ENCODE measurements around the gene CPNE4. TPM values are rescaled to one million over a fixed set of nuclear protein-coding genes. Genes with fewer than 3 reads are reported as not detected.

Gene CPNE4
- total RNA-seq, 1 experiment from 2014 or later = not detected

GRCh38 chr3:131772269-131773026 is 262.4 kb downstream of the CPNE4 start:
- H3K36me3 ChIP-seq (ENCODE audit: low read depth, low read length) = no peaks in the 10 kb centered on the region
- no peaks in the 10 kb centered on the region for H3K9me3 ChIP-seq (ENCODE audit: low read length)
- intact Hi-C loops (cut with micrococcal nuclease) = no loop called here
- TF ChIP-seq CTCF (conservative IDR thresholded peaks at IDR 0.05; ENCODE audit: low read depth, low read length) (no peak), EZH2phosphoT487 (IDR thresholded peaks at IDR 0.05; ENCODE audit: borderline replicate concordance, low read length) (no peak), EZH2 (IDR thresholded peaks at IDR 0.05; ENCODE audit: low read length, unreplicated experiment) (no peak)
- no peaks in the 10 kb centered on the region for H3F3A ChIP-seq (ENCODE audit: low read length, unreplicated experiment)
- H3K4me3 ChIP-seq (ENCODE audit: low read length) = no peak overlapping the region
- BruUV-seq (replicated peaks) = no TSS peak
- H3K9me2 ChIP-seq (replicated peaks; ENCODE audit: low read length) = no peaks in the 10 kb centered on the region
- no peaks in the 10 kb centered on the region for H4K20me1 ChIP-seq (ENCODE audit: low read length)
- no peak overlapping the region for H3K27ac ChIP-seq (ENCODE audit: low read length)
- DNase-seq (no peak), ATAC-seq (no peak)
- H3K9ac ChIP-seq (ENCODE audit: low read length) = no peak overlapping the region
- no peaks in the 10 kb centered on the region for H3K4me1 ChIP-seq (ENCODE audit: insufficient read depth, low read length)
- H3K4me2 ChIP-seq (ENCODE audit: low read length) = no peak overlapping the region
- H3K27me3 ChIP-seq (ENCODE audit: low read length) = no peaks in the 10 kb centered on the region
- H2AFZ ChIP-seq (ENCODE audit: low read length) = no peak overlapping the region
- ChIA-PET CTCF (no interaction called here), POLR2A (ENCODE audit: unreplicated experiment) (no interaction called here)
- no peaks in the 10 kb centered on the region for H3K79me2 ChIP-seq (ENCODE audit: low read length)

- ChIA-PET POLR2A (ENCODE audit: unreplicated experiment) (no interaction called here), CTCF (no interaction called here)
- no peak for TF ChIP-seq CTCF (conservative IDR thresholded peaks at IDR 0.05; ENCODE audit: low read depth, low read length)
- no peak for TF ChIP-seq EZH2phosphoT487 (IDR thresholded peaks at IDR 0.05; ENCODE audit: borderline replicate concordance, low read length)
- no peak for TF ChIP-seq EZH2 (IDR thresholded peaks at IDR 0.05; ENCODE audit: low read length, unreplicated experiment)
- H3K4me2 ChIP-seq (ENCODE audit: low read length) = no peak overlapping the region
- H3K4me1 ChIP-seq (ENCODE audit: insufficient read depth, low read length) = no peaks in the 10 kb centered on the region
- H3F3A ChIP-seq (ENCODE audit: low read length, unreplicated experiment) = no peaks in the 10 kb centered on the region
- H3K36me3 ChIP-seq (ENCODE audit: low read depth, low read length) = no peaks in the 10 kb centered on the region
- no peaks in the 10 kb centered on the region for H3K79me2 ChIP-seq (ENCODE audit: low read length)
- H3K4me3 ChIP-seq (ENCODE audit: low read length) = no peak overlapping the region
- no peak overlapping the region for H3K27ac ChIP-seq (ENCODE audit: low read length)
- no peaks in the 10 kb centered on the region for H3K27me3 ChIP-seq (ENCODE audit: low read length)
- no peaks in the 10 kb centered on the region for H3K9me3 ChIP-seq (ENCODE audit: low read length)
- intact Hi-C loops (cut with micrococcal nuclease) = no loop called here
- no peak overlapping the region for H2AFZ ChIP-seq (ENCODE audit: low read length)
- ATAC-seq (no peak), DNase-seq (no peak)
- no peaks in the 10 kb centered on the region for H4K20me1 ChIP-seq (ENCODE audit: low read length)
- no peaks in the 10 kb centered on the region for H3K9me2 ChIP-seq (replicated peaks; ENCODE audit: low read length)
- no TSS peak for BruUV-seq (replicated peaks)
- no peak overlapping the region for H3K9ac ChIP-seq (ENCODE audit: low read length)
Observed at GRCh38 chr3:131762981-131763564, 271.7 kb downstream of the CPNE4 start.

- DNase-seq = no peak
- H3K79me2 ChIP-seq (ENCODE audit: low read length) = no peaks in the 10 kb centered on the region
- H3K9ac ChIP-seq (ENCODE audit: low read length) = no peak overlapping the region
Observed at GRCh38 chr3:131756405-131756804, 278.4 kb downstream of the CPNE4 start.

More at GRCh38 chr3:131756405-131756804, 278.4 kb downstream of the CPNE4 start:
- Histone ChIP-seq H3F3A (ENCODE audit: low read length, unreplicated experiment) (no peaks in the 10 kb centered on the region), H3K27me3 (ENCODE audit: low read length) (no peaks in the 10 kb centered on the region), H3K9me2 (replicated peaks; ENCODE audit: low read length) (no peaks in the 10 kb centered on the region), H3K4me2 (ENCODE audit: low read length) (no peak overlapping the region), H3K27ac (ENCODE audit: low read length) (no peak overlapping the region), H3K9me3 (ENCODE audit: low read length) (no peaks in the 10 kb centered on the region), H3K4me3 (ENCODE audit: low read length) (no peak overlapping the region), H3K4me1 (ENCODE audit: insufficient read depth, low read length) (no peaks in the 10 kb centered on the region), H2AFZ (ENCODE audit: low read length) (no peak overlapping the region), H3K36me3 (ENCODE audit: low read depth, low read length) (no peaks in the 10 kb centered on the region), H4K20me1 (ENCODE audit: low read length) (no peaks in the 10 kb centered on the region)
- ChIA-PET POLR2A (ENCODE audit: unreplicated experiment) (no interaction called here), CTCF (no interaction called here)
- ATAC-seq = no peak
- no TSS peak for BruUV-seq (replicated peaks)
- intact Hi-C loops (cut with micrococcal nuclease) = no loop called here
- TF ChIP-seq CTCF (conservative IDR thresholded peaks at IDR 0.05; ENCODE audit: low read depth, low read length) (no peak), EZH2 (IDR thresholded peaks at IDR 0.05; ENCODE audit: low read length, unreplicated experiment) (no peak), EZH2phosphoT487 (IDR thresholded peaks at IDR 0.05; ENCODE audit: borderline replicate concordance, low read length) (no peak)
